PC-9 (cell line): ENCODE data around the gene STYXL1. TPM values are rescaled to one million over a fixed set of nuclear protein-coding genes. Genes with fewer than 3 reads are reported as not detected.

Source experiments
- BruUV-seq: library from RNA; stranded (reverse); fragments of 400-500 nt; replicated peaks from 2 replicates; lab custom pipeline; 2021; lab: Mats Ljungman, UMichigan
- CTCF ChIA-PET: fragments of 300-600 bp; sonication (Branson Sonifier 250); formaldehyde crosslinking; loops from one replicate; lab custom pipeline; 2022; ENCODE audit warnings: antibody characterized with exemption; lab: Charles Lee
- POLR2A ChIA-PET: fragments of 300-600 bp; sonication (Branson Sonifier 250); formaldehyde crosslinking; loops from one replicate; lab custom pipeline; 2022; ENCODE audit warnings: antibody characterized with exemption; ENCODE audit not compliant: unreplicated experiment; lab: Charles Lee
- DNase-seq, 2 experiments: peaks; one replicate each; pipeline versions ENCODE4 v3.0.0 to v3.0.0-alpha.2; 2015 to 2022; ENCODE audit warnings: mixed read lengths in 1 of 2
- H2AFZ ChIP-seq: fragments of 200-600 bp; sonication (generic); 2 replicates; pipeline ENCODE4 v1.8.1; 2017; ENCODE audit warnings: antibody characterized with exemption
- H3F3A ChIP-seq: fragments of 200-600 bp; sonication (generic); 2 replicates; pipeline ENCODE4 v1.8.1; 2017; ENCODE audit warnings: antibody characterized with exemption, mild to moderate bottlenecking, low read depth; ENCODE audit not compliant: insufficient read depth
- H3K27ac ChIP-seq: fragments of 200-600 bp; sonication (generic); 2 replicates; pipeline ENCODE4 v1.6.1; 2016; ENCODE audit warnings: mixed run types
- H3K27me3 ChIP-seq: fragments of 200-600 bp; sonication (generic); 2 replicates; pipeline ENCODE4 v1.6.1; 2016; ENCODE audit warnings: low read depth, mixed run types; ENCODE audit not compliant: insufficient read depth
- H3K36me3 ChIP-seq: fragments of 200-600 bp; sonication (generic); 2 replicates; pipeline ENCODE4 v1.6.1; 2016; ENCODE audit warnings: low read depth, mixed run types
- H3K4me1 ChIP-seq: fragments of 200-600 bp; sonication (generic); replicated peaks from 2 replicates; pipeline ENCODE4 v1.6.1; 2016; ENCODE audit warnings: mixed run types; ENCODE audit not compliant: insufficient read depth
- H3K4me2 ChIP-seq: fragments of 200-600 bp; sonication (generic); 2 replicates; pipeline ENCODE4 v1.6.1; 2017; ENCODE audit warnings: mixed run types
- H3K4me3 ChIP-seq: fragments of 200-600 bp; sonication (generic); 2 replicates; pipeline ENCODE4 v1.6.1; 2016; ENCODE audit warnings: mixed run types
- H3K79me2 ChIP-seq: fragments of 200-600 bp; sonication (generic); 2 replicates; pipeline ENCODE4 v1.6.1; 2017; ENCODE audit warnings: low read depth, mixed run types
- H3K9me2 ChIP-seq: fragments of 200-600 bp; sonication (generic); 2 replicates; pipeline ENCODE4 v1.8.1; 2017; ENCODE audit warnings: mild to moderate bottlenecking; ENCODE audit not compliant: insufficient read depth
- H3K9me3 ChIP-seq: fragments of 200-600 bp; sonication (generic); 2 replicates; pipeline ENCODE4 v1.8.1; 2016; ENCODE audit warnings: low read depth; ENCODE audit not compliant: insufficient read depth
- H4K20me1 ChIP-seq: fragments of 200-600 bp; sonication (generic); 2 replicates; pipeline ENCODE4 v1.8.1; 2017; ENCODE audit not compliant: insufficient read depth
- EZH2 ChIP-seq: fragments of 200-600 bp; sonication (generic); IDR thresholded peaks from 2 replicates; pipeline ENCODE4 v1.8.0; 2017; ENCODE audit warnings: antibody characterized with exemption, low read depth
- intact Hi-C: fragments of 100-400 bp; cut with micrococcal nuclease; formaldehyde crosslinking; loops from one replicate; pipeline ENCODE4 v1.10.0; 2022; ENCODE audit not compliant: unreplicated experiment
- total RNA-seq: library from RNA; stranded (reverse); gene quantifications from 2 replicates; pipeline ENCODE4 v1.2.3, GENCODE V29; 2021
- TF ChIP-seq, protein P1 (sequence below): fragments of 200-600 bp; sonication (generic); conservative IDR thresholded peaks from 2 replicates; pipeline ENCODE4 v1.6.1; 2017; ENCODE audit warnings: mixed run types, antibody characterized with exemption, mild to moderate bottlenecking, moderate library complexity

The STYXL1 gene
- total RNA-seq, 1 experiment from 2014 or later, result 77.7 TPM

DNA sequence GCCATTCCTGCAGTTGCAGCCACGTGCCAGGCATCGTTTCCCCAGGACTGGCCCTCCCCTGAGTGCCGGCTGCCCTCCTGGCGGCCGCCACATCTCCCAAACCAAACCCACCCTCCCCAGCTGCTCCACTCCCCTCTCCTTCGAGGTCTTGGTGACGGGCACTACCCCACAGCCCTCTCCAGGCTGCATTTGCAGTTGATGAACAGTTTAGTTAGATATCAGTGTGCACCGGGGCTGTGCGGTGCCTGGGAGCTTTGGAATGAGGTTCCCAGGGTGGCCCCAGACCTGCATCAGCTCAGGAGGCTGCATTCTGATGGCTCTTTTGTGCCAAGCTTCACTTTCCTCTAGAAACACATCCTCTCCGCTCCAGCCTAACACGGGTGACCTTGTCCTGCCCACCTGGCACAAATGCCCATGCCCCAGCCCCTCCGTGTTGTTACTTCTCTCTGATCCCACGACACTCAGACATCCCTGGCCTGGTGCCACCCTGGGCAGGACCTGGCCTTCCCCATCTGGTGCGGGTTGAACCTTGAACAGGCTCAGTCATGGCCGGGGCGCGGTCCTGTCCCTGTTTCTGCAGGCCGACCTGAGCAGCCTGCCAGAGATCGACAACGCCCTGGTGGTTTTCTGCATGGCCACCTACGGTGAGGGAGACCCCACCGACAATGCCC lies 67.9 kb downstream of the STYXL1 start:
- H3K9me2 ChIP-seq, result no peaks in the 10 kb centered on the region
- H3K79me2 ChIP-seq, result no peaks in the 10 kb centered on the region
- no peak overlapping the region for H3K4me2 ChIP-seq
- no peak overlapping the region for H2AFZ ChIP-seq
- no peaks in the 10 kb centered on the region for H3K27me3 ChIP-seq
- no peak for DNase-seq
- H3F3A ChIP-seq, result 0 out of 2 replicates have a peak, but pooled peaks cover 6% of the 10 kb centered on the region
- H3K4me1 ChIP-seq, result no peaks in the 10 kb centered on the region
- no peaks in the 10 kb centered on the region for H3K9me3 ChIP-seq
- H3K4me3 ChIP-seq, result no peak overlapping the region
- H3K27ac ChIP-seq, result no peak overlapping the region
- intact Hi-C loops, result no loop called here
- TF ChIP-seq, protein P1, sequence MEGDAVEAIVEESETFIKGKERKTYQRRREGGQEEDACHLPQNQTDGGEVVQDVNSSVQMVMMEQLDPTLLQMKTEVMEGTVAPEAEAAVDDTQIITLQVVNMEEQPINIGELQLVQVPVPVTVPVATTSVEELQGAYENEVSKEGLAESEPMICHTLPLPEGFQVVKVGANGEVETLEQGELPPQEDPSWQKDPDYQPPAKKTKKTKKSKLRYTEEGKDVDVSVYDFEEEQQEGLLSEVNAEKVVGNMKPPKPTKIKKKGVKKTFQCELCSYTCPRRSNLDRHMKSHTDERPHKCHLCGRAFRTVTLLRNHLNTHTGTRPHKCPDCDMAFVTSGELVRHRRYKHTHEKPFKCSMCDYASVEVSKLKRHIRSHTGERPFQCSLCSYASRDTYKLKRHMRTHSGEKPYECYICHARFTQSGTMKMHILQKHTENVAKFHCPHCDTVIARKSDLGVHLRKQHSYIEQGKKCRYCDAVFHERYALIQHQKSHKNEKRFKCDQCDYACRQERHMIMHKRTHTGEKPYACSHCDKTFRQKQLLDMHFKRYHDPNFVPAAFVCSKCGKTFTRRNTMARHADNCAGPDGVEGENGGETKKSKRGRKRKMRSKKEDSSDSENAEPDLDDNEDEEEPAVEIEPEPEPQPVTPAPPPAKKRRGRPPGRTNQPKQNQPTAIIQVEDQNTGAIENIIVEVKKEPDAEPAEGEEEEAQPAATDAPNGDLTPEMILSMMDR, result no peak
- TF ChIP-seq EZH2, result no peak
- ChIA-PET CTCF (no interaction called here), POLR2A (no interaction called here)
- H3K36me3 ChIP-seq, result no peaks in the 10 kb centered on the region
- no TSS peak for BruUV-seq
- H4K20me1 ChIP-seq, result no peaks in the 10 kb centered on the region; the same call in 1 of the 2 replicates

DNA sequence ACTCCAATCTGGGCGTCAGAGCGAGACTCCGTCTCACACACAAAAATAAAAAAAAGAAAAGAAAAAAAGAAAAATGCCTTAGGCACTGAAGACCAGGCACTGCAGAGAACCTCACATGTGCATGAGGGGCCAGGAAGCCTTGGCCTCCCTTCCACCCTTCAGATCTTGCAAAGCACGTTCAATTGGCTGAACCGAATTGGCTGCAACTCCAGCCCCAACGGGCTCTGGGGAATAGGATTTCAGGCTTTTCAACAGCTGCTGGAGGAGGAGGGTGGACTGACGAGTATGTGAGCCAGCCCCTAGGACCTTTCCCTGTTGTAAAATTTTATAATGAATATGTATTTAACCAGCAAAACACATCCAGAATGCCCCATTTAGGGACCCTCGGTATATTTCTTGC lies 70.1 kb downstream of the STYXL1 start:
- CTCF ChIA-PET, result no interaction called here
- H3F3A ChIP-seq, result 0 out of 2 replicates have a peak, but pooled peaks cover 7% of the 10 kb centered on the region
- H3K9me2 ChIP-seq, result no peaks in the 10 kb centered on the region
- no peaks in the 10 kb centered on the region for H3K79me2 ChIP-seq
- H3K4me1 ChIP-seq, result no peaks in the 10 kb centered on the region
- BruUV-seq, result no TSS peak
- no peak overlapping the region for H2AFZ ChIP-seq
- TF ChIP-seq, protein P1, result no peak
- TF ChIP-seq EZH2, result no peak
- no peak overlapping the region for H3K27ac ChIP-seq
- intact Hi-C loops, result no loop called here
- no peaks in the 10 kb centered on the region; the same call in 1 of the 2 replicates for H4K20me1 ChIP-seq
- DNase-seq, result no peak
- POLR2A ChIA-PET, result no interaction called here
- H3K36me3 ChIP-seq, result peaks cover 3% of the 10 kb centered on the region; the same call in 1 of the 2 replicates
- H3K4me3 ChIP-seq, result no peak overlapping the region
- H3K27me3 ChIP-seq, result no peaks in the 10 kb centered on the region
- no peak overlapping the region for H3K4me2 ChIP-seq
- H3K9me3 ChIP-seq, result no peaks in the 10 kb centered on the region

DNA sequence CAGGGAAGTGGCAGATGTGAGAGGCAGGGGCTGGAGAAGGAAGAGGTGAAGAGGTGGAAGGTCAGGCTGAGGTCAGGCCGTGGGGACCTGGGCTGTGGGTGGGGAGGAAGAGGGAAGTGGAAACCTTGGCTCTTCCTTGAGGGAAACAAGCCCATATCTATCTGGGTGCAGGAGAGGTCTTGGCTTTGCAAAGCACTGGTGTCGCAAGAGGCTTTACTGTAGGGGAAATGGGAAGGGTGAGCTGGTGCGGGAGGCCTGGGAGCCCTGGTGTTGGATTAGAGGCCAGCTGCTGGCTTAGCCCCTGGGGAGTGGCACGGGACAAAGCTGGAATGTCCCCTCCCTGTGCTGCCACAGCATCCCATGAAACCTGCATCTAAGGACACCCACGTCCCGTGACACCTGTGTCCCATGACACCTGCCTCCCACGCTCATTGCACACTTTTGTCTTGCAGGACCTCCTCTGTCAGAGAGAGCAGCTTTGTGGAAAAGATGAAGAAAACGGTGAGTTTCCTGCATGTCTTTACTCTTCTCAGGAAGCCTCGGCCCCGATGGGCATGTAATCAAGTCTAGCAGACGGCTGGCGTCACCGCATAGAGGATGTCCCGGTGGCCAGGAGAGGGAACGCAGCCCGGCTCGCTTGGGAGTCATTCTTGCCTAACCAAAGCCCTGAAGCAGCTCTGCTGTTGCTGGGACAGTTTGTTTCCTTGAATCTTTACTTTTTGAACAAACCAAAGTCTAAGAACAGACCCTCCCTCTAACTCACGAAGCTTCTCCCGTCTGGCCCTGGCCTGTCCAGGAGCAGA lies 75.6 kb downstream of the STYXL1 start:
- CTCF ChIA-PET, result no interaction called here
- POLR2A ChIA-PET, result interaction anchor here (0.6 to 0.7 kb wide), 2 partner anchors 53 to 56 kb away, joined by 5 read pairs; no protein-coding TSS in a partner anchor
- Histone ChIP-seq H3F3A (0 out of 2 replicates have a peak, but pooled peaks cover 4% of the 10 kb centered on the region), H3K27me3 (no peaks in the 10 kb centered on the region), H3K36me3 (peaks cover 9% of the 10 kb centered on the region; the same call in 1 of the 2 replicates), H3K4me1 (no peaks in the 10 kb centered on the region), H2AFZ (no peak overlapping the region), H3K4me2 (no peak overlapping the region), H3K9me3 (no peaks in the 10 kb centered on the region), H3K4me3 (no peak overlapping the region), H4K20me1 (no peaks in the 10 kb centered on the region), H3K9me2 (no peaks in the 10 kb centered on the region), H3K79me2 (no peaks in the 10 kb centered on the region), H3K27ac (no peak overlapping the region)
- no TSS peak for BruUV-seq
- intact Hi-C loops, result no loop called here
- TF ChIP-seq, protein P1, result peak; percentile 44; the same call in 1 of the 2 replicates
- TF ChIP-seq EZH2, result no peak
- no peak for DNase-seq
